ENCODE results near the gene LCORL.

LCORL gene

GRCh38 chr4:17823871-17824669 lies 197.5 kb downstream of the LCORL start:
- no peak for DNase-seq

GRCh38 chr4:17817027-17817426 lies 204.5 kb downstream of the LCORL start:
- DNase-seq = peak in 1 of 2 donors; percentile 64

GRCh38 chr4:17816142-17816541 lies 205.4 kb downstream of the LCORL start:
- DNase-seq = no peak

- DNase-seq = peak in 1 of 2 donors; percentile 43
Observed at GRCh38 chr4:17814140-17814539, 207.4 kb downstream of the LCORL start.

- DNase-seq = no peak
Observed at GRCh38 chr4:17812801-17813200, 208.8 kb downstream of the LCORL start.

- DNase-seq = no peak
Observed at GRCh38 chr4:17812125-17812524, 209.4 kb downstream of the LCORL start.

GRCh38 chr4:17811078-17811603 lies 210.4 kb downstream of the LCORL start:
- no peak for DNase-seq

- peak; percentile 99 for DNase-seq
Observed at GRCh38 chr4:17810260-17811077, 211.1 kb downstream of the LCORL start, which contains the start of the genes DCAF16 and NCAPG. Gene DCAF16 (minus strand): TSS chr4:17810757. CDS start chr4:17804141, 6,616 bp downstream. Gene NCAPG (plus strand): TSS chr4:17810979. CDS start chr4:17811078, 99 bp downstream.

- DNase-seq = peak in 1 of 2 donors; percentile 17
Observed at GRCh38 chr4:17809667-17810066, 211.9 kb downstream of the LCORL start.

- no peak for DNase-seq
Observed at GRCh38 chr4:17807446-17807845, 214.1 kb downstream of the LCORL start.

- DNase-seq = no peak
Observed at GRCh38 chr4:17805580-17806155, 215.9 kb downstream of the LCORL start.

- no peak for DNase-seq
Observed at GRCh38 chr4:17797808-17798207, 223.7 kb downstream of the LCORL start.

GRCh38 chr4:17794730-17795129 lies 226.8 kb downstream of the LCORL start:
- DNase-seq = no peak
